ENCODE measurements around the gene VPS13C.
A peak's percentile ranks its signal among the peaks of the same experiment; 100 is the strongest.
"Not testable (repeated sequence)": the region's sequence is repeated elsewhere in the genome, so short reads cannot be mapped to it uniquely, and the experiment has no call there.

VPS13C gene

DNA sequence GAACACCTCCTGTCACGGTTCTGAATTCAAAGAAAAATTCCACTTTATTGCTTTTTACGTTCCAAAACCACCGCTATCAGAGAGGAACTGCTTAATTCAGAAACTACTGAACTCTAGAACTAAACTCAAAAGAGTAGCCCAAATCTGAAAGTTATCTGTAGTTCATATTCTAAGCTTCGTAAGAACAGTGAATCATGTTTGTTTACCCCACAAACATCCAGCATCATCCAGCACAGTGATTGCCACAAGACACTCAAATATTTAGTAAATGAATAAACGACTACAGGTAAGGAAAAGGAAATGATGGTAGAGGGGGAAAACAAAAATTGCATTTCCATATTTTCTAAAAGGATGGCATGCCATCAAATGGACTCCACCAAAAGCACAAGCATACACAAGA, 32.3 kb downstream of the VPS13C start:
- no peak for DNase-seq

DNA sequence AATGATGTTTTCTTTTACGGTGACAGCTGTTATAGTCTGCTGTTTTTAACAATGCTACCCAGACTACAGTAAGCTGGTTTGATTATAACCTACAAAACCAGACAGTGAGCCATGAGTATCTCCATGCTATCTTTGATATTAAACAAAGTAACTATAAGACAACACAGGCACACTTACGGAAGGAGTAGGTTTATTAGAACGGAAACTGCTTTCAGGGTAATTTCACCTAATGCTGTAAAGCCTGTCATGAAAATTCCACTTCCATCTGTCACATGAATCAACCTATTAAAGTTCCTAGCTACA, 33.0 kb downstream of the VPS13C start:
- no peak for DNase-seq

DNA sequence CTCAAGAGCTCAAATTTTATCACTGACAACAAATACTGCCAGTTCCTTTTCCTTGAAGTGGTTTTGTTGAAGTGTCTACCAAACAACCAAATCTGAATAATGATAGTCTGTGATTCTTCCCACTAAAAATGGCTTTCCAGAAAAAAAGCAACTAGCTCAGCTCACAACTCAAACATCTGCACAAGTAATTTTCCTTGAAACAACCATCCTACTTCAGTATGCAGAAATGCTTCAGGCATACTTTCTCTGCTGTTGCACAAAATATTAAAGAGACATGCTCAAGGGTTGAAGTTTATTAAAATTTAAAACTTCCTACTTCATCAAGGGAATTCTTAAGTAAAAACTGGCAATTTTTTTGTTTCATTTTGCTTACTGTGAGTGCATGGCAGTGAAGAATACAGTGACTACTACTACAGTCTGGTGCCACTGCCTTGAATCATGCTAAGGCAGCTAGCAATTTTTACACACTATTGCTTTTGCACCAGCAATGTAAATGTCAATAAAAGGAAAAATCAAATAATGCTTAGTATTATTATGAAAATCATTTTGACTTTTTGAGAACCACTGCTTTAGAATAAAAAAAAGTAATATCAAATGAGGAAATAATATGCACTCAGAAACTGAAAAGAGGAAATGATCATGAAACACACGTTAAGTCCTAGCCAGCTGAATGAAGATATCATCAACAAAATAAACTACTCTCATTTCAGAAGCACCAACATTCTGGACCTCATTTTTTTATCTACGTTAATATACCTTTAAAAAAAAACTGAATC, 33.6 kb downstream of the VPS13C start:
- no peak for DNase-seq

DNA sequence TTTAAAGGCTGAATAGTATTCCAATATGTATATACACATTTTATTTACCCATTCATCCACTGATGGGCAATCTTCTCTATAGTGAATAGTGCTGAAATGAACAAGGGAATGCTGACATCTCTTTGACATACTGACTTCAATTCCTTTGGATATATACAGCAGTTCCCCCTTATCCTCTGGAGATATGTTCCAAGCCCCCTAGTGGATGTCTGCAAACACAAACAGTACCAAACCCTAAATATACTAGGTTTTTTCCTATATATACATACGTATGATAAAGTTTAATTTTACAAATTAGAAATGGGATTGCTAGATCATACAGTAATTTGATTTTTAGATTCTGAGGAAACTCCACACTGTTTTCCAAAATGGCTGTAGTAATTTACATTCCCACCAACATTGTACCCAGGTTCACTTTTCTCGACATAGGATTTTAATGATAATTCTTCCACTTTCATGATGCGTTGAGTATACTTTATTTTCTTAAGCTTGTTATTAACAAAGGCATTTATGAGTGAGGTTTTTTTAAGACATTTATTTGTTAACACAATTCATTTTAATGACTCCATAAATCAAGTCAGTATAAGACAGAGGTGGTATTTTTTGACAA, 38.2 kb downstream of the VPS13C start:
- DNase-seq = no peak

DNA sequence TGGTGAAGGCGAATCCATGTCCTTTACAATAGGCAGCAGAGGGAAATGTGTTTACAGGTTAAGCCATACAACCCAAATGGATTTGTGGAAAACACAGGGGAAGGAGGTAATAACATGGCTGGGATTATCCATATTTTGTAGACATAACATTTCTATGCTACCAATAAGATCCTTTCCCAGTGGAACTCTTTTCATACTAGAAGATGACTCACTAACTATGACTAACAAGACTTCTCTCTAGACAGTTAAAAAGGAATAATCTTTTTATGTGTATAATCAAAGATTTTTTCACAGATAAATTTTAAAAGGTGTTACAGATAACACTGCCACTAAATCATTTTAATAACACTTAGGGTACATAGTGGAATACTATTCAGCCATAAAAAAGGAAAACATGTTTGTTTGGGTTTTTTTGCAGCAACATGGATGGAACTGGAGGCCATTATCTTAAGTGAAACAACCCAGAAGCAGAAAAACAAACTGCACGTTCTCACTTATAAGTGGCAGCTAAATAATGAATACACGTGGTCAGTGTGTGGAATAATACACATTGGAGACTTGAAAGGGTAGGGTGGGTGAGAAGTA, 39.6 kb downstream of the VPS13C start:
- no peak for DNase-seq

DNA sequence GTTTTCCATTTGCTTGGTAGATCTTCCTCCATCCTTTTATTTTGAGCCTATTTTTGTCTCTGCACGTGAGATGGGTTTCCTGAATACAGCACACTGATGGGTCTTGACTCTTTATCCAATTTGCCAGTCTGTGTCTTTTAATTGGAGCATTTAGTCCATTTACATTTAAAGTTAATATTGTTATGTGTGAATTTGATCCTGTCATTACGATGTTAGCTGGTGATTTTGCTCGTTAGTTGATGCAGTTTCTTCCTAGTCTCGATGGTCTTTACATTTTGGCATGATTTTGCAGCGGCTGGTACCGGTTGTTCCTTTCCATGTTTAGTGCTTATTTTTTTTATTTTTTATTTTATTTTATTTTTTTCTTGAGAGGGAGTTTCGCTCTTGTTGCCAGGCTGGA, 54.9 kb downstream of the VPS13C start:
- not testable (repeated sequence) for DNase-seq

DNA sequence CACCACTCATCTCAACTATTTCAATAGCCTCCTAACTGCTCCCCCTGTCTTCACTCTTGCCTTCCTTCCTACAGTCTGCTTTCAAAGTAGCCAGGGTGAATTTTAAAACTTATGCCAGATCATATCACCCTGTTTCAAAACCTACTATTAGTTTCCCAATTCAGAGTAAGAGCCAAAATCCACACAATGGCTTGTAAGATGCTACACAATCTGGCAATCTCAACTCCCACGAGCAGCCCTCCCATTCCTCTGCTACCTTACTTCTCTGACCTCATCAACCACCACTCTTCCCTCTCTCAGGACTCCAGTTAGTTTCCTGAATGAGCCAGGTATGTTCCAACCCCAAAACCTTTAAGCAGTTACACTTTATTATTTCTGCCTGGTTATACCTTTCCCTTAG, 62.5 kb downstream of the VPS13C start:
- DNase-seq = no peak

DNA sequence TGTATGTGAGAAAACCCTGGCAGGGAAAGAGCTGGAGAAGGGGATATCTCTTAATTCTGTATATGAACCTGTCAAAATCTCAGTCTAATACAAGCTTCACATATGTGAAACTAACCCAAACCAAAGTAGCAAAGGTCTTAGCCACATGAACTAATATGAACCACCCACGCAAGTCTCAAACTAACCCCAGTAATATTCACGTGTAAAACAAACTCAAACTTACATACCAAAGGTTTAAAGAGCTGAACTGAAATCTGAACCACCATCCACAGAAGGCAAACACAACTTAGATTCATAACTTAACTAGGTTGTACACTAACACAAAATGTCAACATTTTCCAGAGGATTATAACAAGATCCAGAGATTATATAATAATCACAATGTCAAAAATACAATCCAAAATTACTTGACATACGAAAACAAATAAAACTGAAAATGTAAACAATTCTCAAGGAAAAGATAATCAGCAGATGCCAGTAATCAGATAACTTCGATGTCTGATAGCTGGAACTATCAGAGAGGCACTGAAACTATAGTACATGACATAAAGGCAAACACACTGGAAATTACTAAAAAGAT, 64.1 kb downstream of the VPS13C start:
- DNase-seq = no peak

DNA sequence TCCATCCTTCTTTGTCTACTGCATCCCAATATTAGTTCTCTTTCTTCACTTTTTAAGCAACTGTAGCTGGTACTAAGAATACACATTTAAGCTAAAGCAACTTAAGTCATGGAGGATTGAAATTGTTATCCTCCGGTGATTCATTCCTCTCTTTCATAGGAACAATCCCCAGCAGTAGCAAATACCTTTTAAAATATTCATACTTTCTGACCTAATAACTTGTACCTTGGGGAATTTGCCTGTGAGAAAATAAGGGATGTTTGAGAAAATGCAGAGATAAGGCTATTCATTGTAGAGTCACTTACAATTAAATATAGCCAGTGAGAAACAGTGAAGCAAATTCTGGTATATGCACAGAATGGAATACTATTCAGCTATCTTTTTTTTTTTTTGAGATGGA, 66.0 kb downstream of the VPS13C start:
- no peak for DNase-seq

DNA sequence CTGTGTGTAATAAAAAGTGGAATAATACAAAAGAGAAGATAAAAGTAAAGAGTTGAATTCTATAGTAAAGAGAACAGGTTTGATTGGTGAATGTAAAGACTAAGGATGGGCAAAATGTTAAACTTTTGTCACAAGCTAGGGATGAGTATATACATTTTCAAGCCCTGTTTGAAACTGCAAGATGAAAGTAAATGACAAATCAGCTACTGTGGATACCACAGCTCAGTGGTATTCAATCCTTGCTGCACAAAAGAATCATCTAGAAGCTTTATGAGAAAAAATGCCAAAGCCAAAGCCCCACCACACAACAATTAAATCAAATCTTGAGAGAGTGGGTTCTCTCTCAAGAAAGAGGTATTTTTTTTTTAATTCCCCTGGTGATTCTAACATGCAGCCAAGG, 67.7 kb downstream of the VPS13C start:
- no peak for DNase-seq

DNA sequence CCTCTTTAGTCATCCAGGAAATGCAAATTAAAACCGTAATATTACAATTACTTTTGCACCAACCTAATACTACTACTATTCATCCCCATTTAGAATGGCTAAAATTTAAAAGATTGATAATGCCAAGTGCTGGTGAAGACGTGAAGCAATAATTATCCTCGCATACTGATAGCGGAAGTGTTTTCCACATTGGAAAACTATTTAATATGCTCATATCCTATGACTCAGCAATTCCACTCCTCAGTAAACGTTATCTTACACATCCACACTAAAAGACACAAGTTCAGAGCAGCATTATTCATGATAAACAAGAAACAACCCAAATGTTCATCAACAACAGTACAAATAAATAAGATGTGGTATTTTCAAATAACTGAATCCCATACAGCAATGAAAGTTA, 70.6 kb downstream of the VPS13C start:
- no peak for DNase-seq

DNA sequence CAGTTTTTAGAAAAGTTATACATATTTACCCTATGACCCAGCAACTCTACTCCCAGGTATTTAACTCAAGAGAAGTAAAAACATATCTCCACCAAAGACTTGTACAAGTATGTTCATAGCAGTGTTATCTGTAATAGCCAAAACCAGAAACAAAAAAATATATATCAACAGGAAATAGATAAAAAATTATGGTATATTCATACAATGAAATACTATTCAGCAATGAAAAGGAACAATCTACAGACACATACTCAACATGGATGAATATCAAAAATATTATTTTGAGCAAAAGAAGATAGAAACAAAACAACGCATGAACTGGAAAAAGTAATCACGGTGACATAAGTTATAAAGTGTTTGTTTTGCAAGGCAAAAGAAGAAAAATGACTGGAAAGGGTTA, 72.4 kb downstream of the VPS13C start:
- DNase-seq = no peak

DNA sequence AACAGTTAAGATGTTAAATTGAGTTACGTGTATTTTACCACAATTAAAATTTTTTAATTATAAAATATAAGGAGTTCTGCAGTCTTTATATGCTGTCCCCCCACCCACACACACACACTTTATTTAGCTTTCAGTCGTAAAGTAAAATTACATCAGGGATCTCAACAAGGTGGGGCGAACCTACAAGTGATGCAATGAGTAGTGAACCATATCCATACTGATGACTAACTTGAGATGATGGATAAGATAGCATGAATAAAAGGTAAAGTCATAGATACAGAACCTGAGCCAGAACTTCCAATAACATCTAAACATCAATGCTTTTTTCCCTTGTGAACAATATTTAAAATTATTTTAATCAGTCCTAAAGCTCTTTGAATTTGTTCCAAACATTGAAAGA, 77.2 kb downstream of the VPS13C start:
- no peak for DNase-seq

DNA sequence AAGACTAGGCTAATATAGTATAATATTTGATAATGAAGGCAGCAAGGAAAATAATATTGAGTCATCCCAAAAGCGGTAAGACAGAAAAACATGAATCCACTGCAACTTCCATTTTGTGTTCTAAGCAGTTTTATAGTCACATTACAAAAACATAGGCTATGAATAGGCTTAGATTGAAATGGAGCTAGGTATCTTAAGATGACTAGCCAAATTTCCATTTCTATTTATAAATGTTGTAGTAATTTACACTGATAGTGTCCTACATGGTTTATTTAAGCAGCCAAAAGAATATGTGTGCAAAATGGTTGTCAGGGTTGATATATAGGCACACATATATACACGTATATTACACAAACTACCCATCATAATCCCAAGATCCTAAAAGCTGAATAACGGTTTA, 82.0 kb downstream of the VPS13C start:
- DNase-seq = no peak

DNA sequence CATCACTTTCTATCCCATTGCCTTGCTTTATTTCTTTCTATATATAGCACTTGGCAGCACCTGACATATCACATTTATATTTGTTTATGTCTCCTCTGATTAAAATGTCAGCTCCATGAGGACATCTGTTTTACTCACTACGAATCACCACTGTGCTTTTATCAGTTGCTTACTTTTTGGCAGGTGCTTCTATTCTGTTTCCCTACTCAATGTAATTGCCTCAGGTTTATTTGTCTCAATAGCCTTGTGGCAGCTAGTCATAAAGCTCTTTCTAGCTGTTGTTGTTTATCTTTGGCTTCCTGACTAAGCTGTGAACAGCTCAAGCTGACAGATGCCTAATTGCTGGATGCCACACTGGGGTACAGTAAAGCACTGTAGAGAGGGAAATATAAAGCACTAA, 85.5 kb downstream of the VPS13C start:
- no peak for DNase-seq

DNA sequence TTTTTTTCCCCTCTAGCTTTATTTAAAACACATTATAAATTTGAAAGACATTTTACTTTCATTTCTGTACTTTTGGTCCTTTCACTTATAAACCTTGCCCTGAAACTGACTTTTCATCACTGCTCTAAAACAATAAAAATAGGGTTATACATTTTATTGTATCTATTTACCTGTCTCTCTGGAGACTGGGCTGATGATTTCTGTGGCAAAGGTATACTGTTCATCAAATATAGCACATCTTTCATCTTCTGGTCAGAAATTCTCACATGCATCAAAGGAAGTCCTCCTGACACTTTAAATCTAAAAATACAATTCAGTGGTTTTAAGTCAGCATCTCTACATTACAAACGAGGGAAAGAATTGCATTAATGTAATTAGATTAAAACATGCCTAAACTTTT, 86.1 kb downstream of the VPS13C start:
- no peak for DNase-seq

DNA sequence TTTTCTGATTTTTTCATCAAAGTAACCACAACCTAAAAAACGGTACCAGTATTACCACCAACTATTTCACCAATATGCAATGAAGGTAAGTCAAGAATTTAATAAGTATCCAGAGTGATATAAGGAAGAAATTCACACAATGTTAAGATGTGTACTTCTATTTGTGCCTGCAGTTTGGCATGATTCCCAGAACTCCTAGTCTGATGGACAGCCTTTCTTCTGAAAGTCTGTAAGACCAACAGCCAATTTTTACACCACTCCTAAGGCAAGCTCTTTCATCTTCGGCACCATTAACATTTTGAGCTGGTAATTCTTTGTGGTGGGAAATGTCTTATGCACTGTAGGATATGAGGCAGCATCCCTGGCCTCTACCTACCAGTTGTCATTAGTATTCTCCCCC, 108.3 kb downstream of the VPS13C start:
- no peak for DNase-seq

DNA sequence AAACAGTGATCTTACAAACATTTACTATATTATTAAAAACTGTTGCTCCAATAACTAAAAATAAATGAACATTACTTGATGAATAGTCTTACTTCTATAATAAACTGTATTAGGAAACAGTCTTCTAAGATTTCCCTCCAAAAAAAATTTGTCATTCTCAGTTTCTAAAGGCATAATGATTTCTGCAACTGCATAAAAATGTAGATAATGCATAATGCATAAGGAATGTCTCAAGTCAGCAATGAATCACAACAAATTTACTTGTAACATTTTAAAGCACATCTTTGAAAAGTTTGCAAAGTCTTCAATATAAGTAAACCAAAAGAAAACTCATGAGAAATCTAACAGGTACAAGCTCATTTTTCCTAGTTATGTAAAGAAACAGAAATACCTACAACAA, 113.5 kb downstream of the VPS13C start:
- DNase-seq = no peak

DNA sequence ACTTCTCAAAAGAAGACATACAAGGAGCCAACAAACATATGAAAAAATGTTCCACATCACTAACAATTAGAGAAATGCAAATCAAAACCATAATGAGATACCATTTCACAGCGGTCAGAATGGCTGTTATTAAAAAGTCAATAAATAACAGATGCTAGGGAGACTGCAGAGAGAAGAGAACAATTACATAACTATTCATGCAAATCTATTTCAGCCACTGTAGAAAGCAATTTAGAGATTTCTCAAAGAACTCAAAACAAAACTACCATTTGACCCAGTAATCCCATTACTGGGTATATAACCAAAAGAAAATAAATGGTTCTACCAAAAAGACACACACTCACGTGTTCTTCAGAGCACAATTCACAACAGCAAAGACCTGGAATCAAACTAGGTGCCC, 116.3 kb downstream of the VPS13C start:
- peak; percentile 74 to 80 for DNase-seq

DNA sequence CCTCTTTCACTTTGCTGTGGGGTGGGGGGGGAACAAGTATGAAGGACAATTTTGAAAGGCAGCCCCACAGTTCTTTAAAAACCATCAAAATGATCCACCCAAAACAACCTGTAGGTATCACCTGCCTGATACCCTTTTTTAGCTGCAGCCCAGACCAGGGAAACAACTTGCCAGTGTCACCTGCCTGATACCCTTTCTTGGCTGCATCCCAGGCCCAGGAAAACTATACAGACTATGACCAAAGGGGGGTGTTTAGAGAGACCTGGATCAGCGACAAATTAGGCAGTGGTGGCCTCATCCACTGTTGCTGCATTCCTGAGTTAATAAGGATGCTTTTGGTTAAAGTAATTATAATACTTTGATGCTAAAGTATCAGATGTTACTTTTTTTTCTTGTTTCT, 122.0 kb downstream of the VPS13C start:
- DNase-seq = no peak

DNA sequence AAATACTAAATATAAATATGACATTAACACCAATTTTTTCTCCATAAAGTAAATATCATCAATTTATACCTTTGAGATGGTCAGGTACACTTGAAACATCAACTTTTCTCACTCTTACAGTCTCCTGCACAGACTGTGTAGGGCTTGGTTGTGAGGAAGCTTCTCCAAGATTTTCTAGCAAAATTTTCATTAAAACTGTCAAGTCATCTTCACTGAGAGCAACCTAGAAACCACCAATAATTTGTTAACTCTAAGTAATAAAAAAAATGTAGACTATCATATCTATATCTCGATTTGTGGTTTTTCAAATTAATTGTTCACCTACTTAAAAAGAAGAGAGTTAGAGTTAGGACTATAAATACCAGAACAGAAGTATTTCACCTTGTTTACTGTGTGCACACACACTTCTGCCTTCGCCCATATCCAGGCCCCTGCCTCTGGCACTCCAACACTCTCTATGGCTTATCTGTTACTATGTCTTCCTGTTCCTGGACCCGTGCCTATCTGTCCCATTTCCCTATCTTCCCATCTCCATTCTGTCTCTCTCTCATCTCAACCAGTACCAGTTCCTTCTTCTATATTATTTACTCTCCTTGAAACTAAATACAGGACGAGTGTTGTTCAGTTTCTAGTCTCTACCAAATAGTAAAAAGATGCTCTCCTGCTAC, 123.6 kb downstream of the VPS13C start:
- no peak for DNase-seq

DNA sequence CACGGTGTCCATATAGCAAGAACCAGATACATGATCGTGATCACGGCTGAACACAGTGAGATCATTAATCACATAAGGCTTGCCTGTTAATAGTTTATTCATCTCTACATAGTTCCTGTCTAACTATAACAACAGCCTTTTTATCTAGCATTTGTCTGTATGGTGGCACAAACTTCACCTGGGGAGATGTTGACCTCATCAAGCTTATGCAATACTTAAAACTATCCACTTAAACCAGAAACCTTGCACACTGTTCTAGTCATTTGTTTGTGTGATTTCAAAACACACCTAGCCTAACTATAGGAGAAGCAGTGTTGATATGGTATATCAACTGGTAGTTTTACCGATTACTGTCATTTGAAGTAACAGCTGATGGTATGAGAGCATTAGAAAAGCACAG, 124.8 kb downstream of the VPS13C start:
- DNase-seq = no peak

DNA sequence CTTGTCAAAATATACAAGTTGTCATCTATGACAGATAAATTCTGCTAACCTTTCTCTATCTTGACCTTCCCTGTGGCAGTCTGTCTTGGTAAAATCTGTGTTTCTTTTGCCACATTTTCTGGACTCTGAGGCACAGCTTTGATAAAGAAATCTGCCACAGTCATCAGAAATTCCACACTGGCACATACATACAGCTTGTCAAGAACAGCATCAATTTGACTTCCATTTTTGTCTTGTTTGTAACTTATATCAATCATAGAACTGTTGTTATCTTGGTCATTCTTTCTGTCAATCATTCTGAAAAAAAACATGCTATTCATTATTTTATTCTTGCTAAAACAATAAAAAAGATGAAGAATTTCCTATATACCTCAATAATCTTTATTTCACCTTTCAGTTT, 130.8 kb downstream of the VPS13C start:
- no peak for DNase-seq

DNA sequence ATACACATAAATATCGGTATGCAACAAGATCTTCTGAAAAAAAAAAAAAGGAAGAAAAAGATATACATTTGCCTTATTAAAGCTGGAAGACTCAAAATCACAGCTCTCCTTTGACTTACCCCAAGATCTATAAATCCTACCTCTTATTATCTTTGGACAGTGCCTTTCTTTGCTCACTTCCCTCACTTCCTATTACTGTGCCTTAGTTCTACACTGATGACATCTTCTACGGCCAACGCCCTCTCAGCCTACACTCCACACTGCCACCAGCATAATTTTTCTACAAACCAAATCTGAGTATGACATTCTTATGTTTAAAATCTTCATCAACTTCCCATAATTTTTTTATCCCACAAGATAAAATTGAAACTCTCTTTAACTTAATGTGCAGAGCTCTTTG, 137.1 kb downstream of the VPS13C start:
- DNase-seq = no peak
